GM19452 (cell line): Measurements from ENCODE around the gene IQSEC1.

Experiments
- ATAC-seq: cut with Tn5 transposase; IDR thresholded peaks from one replicate; pipeline ENCODE4 v1.9.1; 2021; ENCODE audit not compliant: unreplicated experiment

The IQSEC1 gene

GRCh38 chr3:12898965-12899755 is 174.1 kb downstream of the IQSEC1 start:
- no peak for ATAC-seq

- ATAC-seq: no peak
Measured at GRCh38 chr3:12898290-12898964, 174.8 kb downstream of the IQSEC1 start.

- no peak for ATAC-seq
Measured at GRCh38 chr3:12897381-12898289, 175.6 kb downstream of the IQSEC1 start.

GRCh38 chr3:12896063-12896985 is 176.9 kb downstream of the IQSEC1 start:
- ATAC-seq: no peak

GRCh38 chr3:12895391-12896062 is 177.7 kb downstream of the IQSEC1 start:
- ATAC-seq: no peak

- no peak for ATAC-seq
Measured at GRCh38 chr3:12894629-12895028, 178.6 kb downstream of the IQSEC1 start.

- ATAC-seq: no peak
Measured at GRCh38 chr3:12893852-12894251, 179.4 kb downstream of the IQSEC1 start.

- no peak for ATAC-seq
Measured at GRCh38 chr3:12893247-12893646, 180.0 kb downstream of the IQSEC1 start.

GRCh38 chr3:12892840-12893189 is 180.4 kb downstream of the IQSEC1 start:
- ATAC-seq: no peak

GRCh38 chr3:12891985-12892839 is 181.0 kb downstream of the IQSEC1 start:
- ATAC-seq: no peak

- ATAC-seq: no peak
Measured at GRCh38 chr3:12891391-12891984, 181.7 kb downstream of the IQSEC1 start.

GRCh38 chr3:12890610-12891390 is 182.4 kb downstream of the IQSEC1 start:
- ATAC-seq: no peak

- ATAC-seq: no peak
Measured at GRCh38 chr3:12886736-12887135, 186.5 kb downstream of the IQSEC1 start.

- ATAC-seq: no peak
Measured at GRCh38 chr3:12886106-12886679, 187.0 kb downstream of the IQSEC1 start.

GRCh38 chr3:12885583-12885930 is 187.7 kb downstream of the IQSEC1 start:
- no peak for ATAC-seq

GRCh38 chr3:12884790-12885582 is 188.2 kb downstream of the IQSEC1 start:
- no peak for ATAC-seq

GRCh38 chr3:12884186-12884680 is 189.0 kb downstream of the IQSEC1 start:
- ATAC-seq: no peak
